Activated naive CD8-positive, alpha-beta T cell (primary cell): Measurements from ENCODE around the gene TRAK2.
"Not testable (repeated sequence)": the region's sequence is repeated elsewhere in the genome, so short reads cannot be mapped to it uniquely, and the experiment has no call there.

Experiments used
- H3K27ac Mint-ChIP-seq: one replicate; pipeline ENCODE4 v1.8.0; 2021; ENCODE audit warnings: mixed read lengths
- H3K27me3 Mint-ChIP-seq: one replicate; pipeline ENCODE4 v1.8.0; 2021; ENCODE audit warnings: mixed read lengths
- H3K36me3 Mint-ChIP-seq: one replicate; pipeline ENCODE4 v1.8.0; 2021; ENCODE audit warnings: mixed read lengths
- H3K4me1 Mint-ChIP-seq: one replicate; pipeline ENCODE4 v1.8.0; 2021; ENCODE audit warnings: low read depth, mixed read lengths
- H3K4me3 Mint-ChIP-seq: one replicate; pipeline ENCODE4 v1.8.0; 2021; ENCODE audit warnings: mild to moderate bottlenecking, mixed read lengths
- H3K9me3 Mint-ChIP-seq: one replicate; pipeline ENCODE4 v1.8.0; 2021; ENCODE audit warnings: low read depth, mixed read lengths

Gene TRAK2

GRCh38 chr2:201465524-201465971 is 14.3 kb upstream of the TRAK2 start:
- H3K36me3 Mint-ChIP-seq = peaks cover 41% of the 10 kb centered on the region
- H3K9me3 Mint-ChIP-seq = peaks cover 2% of the 10 kb centered on the region
- H3K27ac Mint-ChIP-seq = no peak overlapping the region
- peaks cover 6% of the 10 kb centered on the region for H3K4me1 Mint-ChIP-seq
- H3K4me3 Mint-ChIP-seq = no peak overlapping the region
- H3K27me3 Mint-ChIP-seq = no peaks in the 10 kb centered on the region

GRCh38 chr2:201464547-201464946 is 13.3 kb upstream of the TRAK2 start:
- Mint-ChIP-seq H3K4me3 (no peak overlapping the region), H3K36me3 (peaks cover 43% of the 10 kb centered on the region), H3K27me3 (no peaks in the 10 kb centered on the region), H3K9me3 (peaks cover 4% of the 10 kb centered on the region), H3K4me1 (peaks cover 6% of the 10 kb centered on the region), H3K27ac (no peak overlapping the region)

GRCh38 chr2:201460532-201460931 is 9.3 kb upstream of the TRAK2 start:
- H3K4me3 Mint-ChIP-seq = no peak overlapping the region
- peaks cover 39% of the 10 kb centered on the region for H3K36me3 Mint-ChIP-seq
- H3K27ac Mint-ChIP-seq = no peak overlapping the region
- peaks cover 4% of the 10 kb centered on the region for H3K9me3 Mint-ChIP-seq
- H3K4me1 Mint-ChIP-seq = peaks cover 4% of the 10 kb centered on the region
- no peaks in the 10 kb centered on the region for H3K27me3 Mint-ChIP-seq

- Mint-ChIP-seq H3K27ac (peak overlapping the region; percentile 4), H3K4me3 (no peak overlapping the region), H3K36me3 (peaks cover 32% of the 10 kb centered on the region)
Observed at GRCh38 chr2:201458381-201458780, 7.1 kb upstream of the TRAK2 start.

GRCh38 chr2:201452922-201453643 is 1.8 kb upstream of the TRAK2 start:
- Mint-ChIP-seq H3K27ac (no peak overlapping the region), H3K4me3 (peak overlapping the region; percentile 91), H3K4me1 (peaks cover 36% of the 10 kb centered on the region), H3K36me3 (peaks cover 2% of the 10 kb centered on the region), H3K27me3 (no peaks in the 10 kb centered on the region), H3K9me3 (no peaks in the 10 kb centered on the region)

More at GRCh38 chr2:201458381-201458780, 7.1 kb upstream of the TRAK2 start:
- peaks cover 4% of the 10 kb centered on the region for H3K9me3 Mint-ChIP-seq
- peaks cover 5% of the 10 kb centered on the region for H3K4me1 Mint-ChIP-seq
- no peaks in the 10 kb centered on the region for H3K27me3 Mint-ChIP-seq

- H3K27me3 Mint-ChIP-seq = no peaks in the 10 kb centered on the region
- H3K4me3 Mint-ChIP-seq = peak overlapping the region; percentile 91
- peaks cover 4% of the 10 kb centered on the region for H3K36me3 Mint-ChIP-seq
- H3K4me1 Mint-ChIP-seq = peaks cover 44% of the 10 kb centered on the region
- H3K9me3 Mint-ChIP-seq = no peaks in the 10 kb centered on the region
- H3K27ac Mint-ChIP-seq = peak overlapping the region; percentile 87
Observed at GRCh38 chr2:201452058-201452921, 1.0 kb upstream of the TRAK2 start.

- Mint-ChIP-seq H3K36me3 (peaks cover 4% of the 10 kb centered on the region), H3K4me1 (peaks cover 58% of the 10 kb centered on the region), H3K9me3 (no peaks in the 10 kb centered on the region), H3K4me3 (peak overlapping the region; percentile 94), H3K27me3 (no peaks in the 10 kb centered on the region), H3K27ac (peak overlapping the region; percentile 93)
Observed at GRCh38 chr2:201450954-201451291, 335 bp downstream of the TRAK2 start.

- Mint-ChIP-seq H3K4me3 (peak overlapping the region; percentile 68), H3K27ac (peak overlapping the region; percentile 82), H3K4me1 (peaks cover 65% of the 10 kb centered on the region), H3K9me3 (no peaks in the 10 kb centered on the region), H3K27me3 (no peaks in the 10 kb centered on the region), H3K36me3 (peaks cover 4% of the 10 kb centered on the region)
Observed at GRCh38 chr2:201448701-201449100, 2.6 kb downstream of the TRAK2 start.

- Mint-ChIP-seq H3K27ac (peak overlapping the region; percentile 82), H3K4me3 (peak overlapping the region; percentile 68), H3K9me3 (no peaks in the 10 kb centered on the region), H3K4me1 (peaks cover 61% of the 10 kb centered on the region), H3K27me3 (no peaks in the 10 kb centered on the region), H3K36me3 (peaks cover 4% of the 10 kb centered on the region)
Observed at GRCh38 chr2:201448061-201448460, 3.2 kb downstream of the TRAK2 start.

GRCh38 chr2:201447086-201447485 is 4.2 kb downstream of the TRAK2 start:
- H3K27ac Mint-ChIP-seq = peak overlapping the region; percentile 82
- no peaks in the 10 kb centered on the region for H3K27me3 Mint-ChIP-seq
- H3K4me1 Mint-ChIP-seq = peaks cover 52% of the 10 kb centered on the region
- H3K4me3 Mint-ChIP-seq = peak overlapping the region; percentile 68
- H3K9me3 Mint-ChIP-seq = no peaks in the 10 kb centered on the region
- peaks cover 4% of the 10 kb centered on the region for H3K36me3 Mint-ChIP-seq

- Mint-ChIP-seq H3K4me1 (peaks cover 58% of the 10 kb centered on the region), H3K36me3 (peaks cover 6% of the 10 kb centered on the region), H3K9me3 (no peaks in the 10 kb centered on the region), H3K27me3 (no peaks in the 10 kb centered on the region), H3K4me3 (no peak overlapping the region), H3K27ac (no peak overlapping the region)
Observed at GRCh38 chr2:201444746-201445465, 6.4 kb downstream of the TRAK2 start.

GRCh38 chr2:201441409-201441808 is 9.8 kb downstream of the TRAK2 start:
- H3K27ac Mint-ChIP-seq = no peak overlapping the region
- no peaks in the 10 kb centered on the region for H3K9me3 Mint-ChIP-seq
- H3K27me3 Mint-ChIP-seq = no peaks in the 10 kb centered on the region
- peaks cover 47% of the 10 kb centered on the region for H3K4me1 Mint-ChIP-seq
- peaks cover 8% of the 10 kb centered on the region for H3K36me3 Mint-ChIP-seq
- no peak overlapping the region for H3K4me3 Mint-ChIP-seq

GRCh38 chr2:201440182-201440581 is 11.1 kb downstream of the TRAK2 start:
- Mint-ChIP-seq H3K36me3 (peaks cover 8% of the 10 kb centered on the region), H3K4me1 (peaks cover 42% of the 10 kb centered on the region), H3K4me3 (no peak overlapping the region), H3K27me3 (no peaks in the 10 kb centered on the region), H3K27ac (peak overlapping the region; percentile 22), H3K9me3 (no peaks in the 10 kb centered on the region)

GRCh38 chr2:201439336-201439922 is 11.8 kb downstream of the TRAK2 start:
- not testable (repeated sequence) for H3K27me3 Mint-ChIP-seq, H3K36me3 Mint-ChIP-seq, H3K9me3 Mint-ChIP-seq, H3K27ac Mint-ChIP-seq, H3K4me3 Mint-ChIP-seq
- peaks cover 47% of the 10 kb centered on the region for H3K4me1 Mint-ChIP-seq
